B cell (primary cell): ENCODE results near the gene PDGFA.

Experiments
- EZH2 ChIP-seq: IDR thresholded peaks from 2 replicates; pipeline ENCODE4 v1.6.1; 2012; ENCODE audit warnings: borderline replicate concordance, low read depth, mild to moderate bottlenecking, moderate library complexity, low read length; ENCODE audit not compliant: insufficient read depth, poor library complexity, severe bottlenecking
- TF ChIP-seq, protein P1 (sequence below): fragments of 200-600 bp; IDR thresholded peaks from one replicate; pipeline ENCODE4 v1.8.0; 2022; ENCODE audit warnings: antibody characterized with exemption, mild to moderate bottlenecking

DNA sequence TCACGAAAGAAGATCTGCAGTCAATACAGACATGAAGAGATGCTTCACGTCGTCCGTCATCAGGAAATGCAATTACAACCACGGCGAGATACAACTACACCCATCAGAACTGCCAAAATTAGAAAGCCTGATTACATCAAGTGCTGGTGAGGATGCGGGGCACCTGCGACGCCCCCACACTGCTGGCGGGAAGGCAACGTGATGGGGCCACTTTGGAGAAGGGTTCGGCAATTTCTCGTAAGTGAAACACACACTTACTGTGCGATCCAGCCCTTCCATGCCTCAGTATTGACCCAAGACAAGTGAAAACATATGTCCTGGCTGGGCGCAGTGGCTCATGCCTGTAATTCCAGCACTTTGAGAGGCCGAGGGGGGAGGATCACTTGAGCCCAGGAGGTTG is 25.8 kb upstream of the PDGFA start:
- TF ChIP-seq, protein P1, sequence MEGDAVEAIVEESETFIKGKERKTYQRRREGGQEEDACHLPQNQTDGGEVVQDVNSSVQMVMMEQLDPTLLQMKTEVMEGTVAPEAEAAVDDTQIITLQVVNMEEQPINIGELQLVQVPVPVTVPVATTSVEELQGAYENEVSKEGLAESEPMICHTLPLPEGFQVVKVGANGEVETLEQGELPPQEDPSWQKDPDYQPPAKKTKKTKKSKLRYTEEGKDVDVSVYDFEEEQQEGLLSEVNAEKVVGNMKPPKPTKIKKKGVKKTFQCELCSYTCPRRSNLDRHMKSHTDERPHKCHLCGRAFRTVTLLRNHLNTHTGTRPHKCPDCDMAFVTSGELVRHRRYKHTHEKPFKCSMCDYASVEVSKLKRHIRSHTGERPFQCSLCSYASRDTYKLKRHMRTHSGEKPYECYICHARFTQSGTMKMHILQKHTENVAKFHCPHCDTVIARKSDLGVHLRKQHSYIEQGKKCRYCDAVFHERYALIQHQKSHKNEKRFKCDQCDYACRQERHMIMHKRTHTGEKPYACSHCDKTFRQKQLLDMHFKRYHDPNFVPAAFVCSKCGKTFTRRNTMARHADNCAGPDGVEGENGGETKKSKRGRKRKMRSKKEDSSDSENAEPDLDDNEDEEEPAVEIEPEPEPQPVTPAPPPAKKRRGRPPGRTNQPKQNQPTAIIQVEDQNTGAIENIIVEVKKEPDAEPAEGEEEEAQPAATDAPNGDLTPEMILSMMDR = no peak
- no peak for TF ChIP-seq EZH2
